Esophagus squamous epithelium (tissue), 4 donors: ENCODE measurements around the gene ARPC1B.

Experiments
- POLR2A ChIP-seq, 4 donors: fragments of 450-650 bp; IDR thresholded peaks; one replicate each; pipeline ENCODE4 v1.6.1; 2017; ENCODE audit warnings: antibody characterized with exemption in 4 of 4, mild to moderate bottlenecking in 4 of 4, moderate library complexity in 3 of 4
- TF ChIP-seq, protein P1 (sequence below), 6 experiments: fragments of 450-650 bp in 4 of 6; fragments of 200-600 bp in 2 of 6; sonication (generic) in 2 of 6; IDR thresholded peaks; one replicate each; pipeline ENCODE4 v1.5.1; 2016 to 2019; ENCODE audit warnings: antibody characterized with exemption in 6 of 6, mild to moderate bottlenecking in 4 of 6, moderate library complexity in 4 of 6

DNA sequence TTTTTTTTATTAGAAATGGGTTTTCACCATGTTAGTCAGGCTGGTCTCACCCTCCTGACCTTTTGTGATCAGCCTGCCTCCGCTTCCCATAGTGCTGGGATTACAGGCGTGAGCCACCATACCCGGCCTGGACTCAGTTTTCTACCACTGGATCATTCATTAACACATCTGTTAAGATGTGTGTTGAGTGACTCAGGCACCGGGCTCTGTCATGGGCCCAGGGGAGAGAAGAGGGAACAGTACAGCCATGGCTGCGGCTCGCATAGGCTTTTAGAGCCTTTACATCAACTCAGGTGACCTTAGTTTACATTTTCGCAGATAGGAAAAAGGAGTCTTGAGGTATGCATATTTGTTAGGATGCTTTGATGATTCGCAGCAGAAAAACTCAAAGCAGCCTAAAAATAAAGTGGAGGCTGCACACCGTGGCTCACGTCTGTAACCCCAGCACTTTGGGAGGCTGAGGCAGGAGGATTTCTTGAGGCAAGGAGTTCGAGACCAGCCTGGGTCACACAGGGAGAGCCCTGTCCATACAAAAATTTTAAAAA is 3.1 kb upstream of the ARPC1B start:
- TF ChIP-seq, protein P1, sequence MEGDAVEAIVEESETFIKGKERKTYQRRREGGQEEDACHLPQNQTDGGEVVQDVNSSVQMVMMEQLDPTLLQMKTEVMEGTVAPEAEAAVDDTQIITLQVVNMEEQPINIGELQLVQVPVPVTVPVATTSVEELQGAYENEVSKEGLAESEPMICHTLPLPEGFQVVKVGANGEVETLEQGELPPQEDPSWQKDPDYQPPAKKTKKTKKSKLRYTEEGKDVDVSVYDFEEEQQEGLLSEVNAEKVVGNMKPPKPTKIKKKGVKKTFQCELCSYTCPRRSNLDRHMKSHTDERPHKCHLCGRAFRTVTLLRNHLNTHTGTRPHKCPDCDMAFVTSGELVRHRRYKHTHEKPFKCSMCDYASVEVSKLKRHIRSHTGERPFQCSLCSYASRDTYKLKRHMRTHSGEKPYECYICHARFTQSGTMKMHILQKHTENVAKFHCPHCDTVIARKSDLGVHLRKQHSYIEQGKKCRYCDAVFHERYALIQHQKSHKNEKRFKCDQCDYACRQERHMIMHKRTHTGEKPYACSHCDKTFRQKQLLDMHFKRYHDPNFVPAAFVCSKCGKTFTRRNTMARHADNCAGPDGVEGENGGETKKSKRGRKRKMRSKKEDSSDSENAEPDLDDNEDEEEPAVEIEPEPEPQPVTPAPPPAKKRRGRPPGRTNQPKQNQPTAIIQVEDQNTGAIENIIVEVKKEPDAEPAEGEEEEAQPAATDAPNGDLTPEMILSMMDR (IDR thresholded peaks at IDR 0.05), result no peak
- no peak for TF ChIP-seq POLR2A (IDR thresholded peaks at IDR 0.05)
